Liver (tissue), 9 donors: ENCODE measurements around the gene HCCS. TPM values are rescaled to one million over a fixed set of nuclear protein-coding genes. Genes with fewer than 3 reads are reported as not detected.

Experiments
- DNase-seq: peaks from one replicate; pipeline ENCODE4 v3.0.0-alpha.2; 2017; ENCODE audit warnings: low spot score
- H3K27ac ChIP-seq, 2 donors: one replicate each; pipeline ENCODE4 v1.7.0; 2013; ENCODE audit warnings: inconsistent platforms in 2 of 2, low read length in 2 of 2, control low read depth in 1 of 2, low read depth in 1 of 2, mild to moderate bottlenecking in 1 of 2
- H3K27me3 ChIP-seq, 4 donors: one replicate each; pipeline versions ENCODE4 v1.6.1 to v1.7.0; 2013; ENCODE audit warnings: low read length in 3 of 4, inconsistent platforms in 1 of 4, mild to moderate bottlenecking in 1 of 4, moderate library complexity in 1 of 4; ENCODE audit not compliant: control insufficient read depth in 4 of 4, insufficient read depth in 4 of 4
- H3K36me3 ChIP-seq, 4 donors: one replicate each; pipeline versions ENCODE4 v1.6.1 to v1.7.0; 2013; ENCODE audit warnings: low read length in 3 of 4, mild to moderate bottlenecking in 3 of 4, low read depth in 1 of 4, moderate library complexity in 1 of 4; ENCODE audit not compliant: control insufficient read depth in 4 of 4, insufficient read depth in 3 of 4
- H3K4me1 ChIP-seq, 4 donors: one replicate each; pipeline versions ENCODE4 v1.6.1 to v1.7.0; 2013; ENCODE audit warnings: low read length in 3 of 4, mild to moderate bottlenecking in 3 of 4, moderate library complexity in 1 of 4; ENCODE audit not compliant: control insufficient read depth in 4 of 4, insufficient read depth in 4 of 4
- H3K4me3 ChIP-seq, 3 donors: one replicate each; pipeline versions ENCODE4 v1.6.1 to v1.7.0; 2013; ENCODE audit warnings: low read length in 3 of 3, control low read depth in 1 of 3, low read depth in 1 of 3, mild to moderate bottlenecking in 1 of 3
- H3K9ac ChIP-seq, 2 donors: one replicate each; pipeline ENCODE4 v1.7.0; 2013; ENCODE audit warnings: low read length in 2 of 2, mild to moderate bottlenecking in 2 of 2, moderate library complexity in 2 of 2, control low read depth in 1 of 2, low read depth in 1 of 2
- H3K9me3 ChIP-seq, 4 donors: one replicate each; pipeline versions ENCODE4 v1.6.1 to v1.7.0; 2013; ENCODE audit warnings: low read length in 3 of 4; ENCODE audit not compliant: control insufficient read depth in 4 of 4
- EGR1 ChIP-seq, 2 donors: IDR thresholded peaks; 2 replicates each; pipeline ENCODE4 v1.6.1; 2016 to 2018; ENCODE audit warnings: antibody characterized with exemption in 2 of 2, low read depth in 2 of 2
- FOXA1 ChIP-seq: IDR thresholded peaks from 2 replicates; pipeline ENCODE4 v1.6.1; 2016; ENCODE audit warnings: antibody characterized with exemption
- FOXA2 ChIP-seq: IDR thresholded peaks from 2 replicates; pipeline ENCODE4 v1.6.1; 2016; ENCODE audit warnings: antibody characterized with exemption
- GABPA ChIP-seq, 2 donors: IDR thresholded peaks in 1 of 2; conservative IDR thresholded peaks in 1 of 2; 2 replicates each; pipeline ENCODE4 v1.6.1; 2016; ENCODE audit warnings: antibody characterized with exemption in 2 of 2, mild to moderate bottlenecking in 1 of 2, moderate library complexity in 1 of 2
- HNF4A ChIP-seq, 2 donors: conservative IDR thresholded peaks; 2 replicates each; pipeline ENCODE4 v1.6.1; 2016; ENCODE audit warnings: antibody characterized with exemption in 2 of 2, mild to moderate bottlenecking in 2 of 2
- HNF4G ChIP-seq: IDR thresholded peaks from 2 replicates; pipeline ENCODE4 v1.6.1; 2016; ENCODE audit warnings: antibody characterized with exemption
- JUND ChIP-seq, 2 donors: IDR thresholded peaks; 2 replicates each; pipeline ENCODE4 v1.6.1; 2016; ENCODE audit warnings: antibody characterized with exemption in 2 of 2
- NR2F2 ChIP-seq: IDR thresholded peaks from 2 replicates; pipeline ENCODE4 v1.6.1; 2016; ENCODE audit warnings: antibody characterized with exemption
- RAD21 ChIP-seq, 2 donors: IDR thresholded peaks; 2 replicates each; pipeline ENCODE4 v1.6.1; 2016; ENCODE audit warnings: antibody characterized with exemption in 2 of 2, mild to moderate bottlenecking in 2 of 2
- RXRA ChIP-seq, 2 donors: IDR thresholded peaks; 2 replicates each; pipeline ENCODE4 v1.6.1; 2017 to 2018; ENCODE audit warnings: antibody characterized with exemption in 2 of 2, mild to moderate bottlenecking in 1 of 2
- SP1 ChIP-seq: IDR thresholded peaks from 2 replicates; pipeline ENCODE4 v1.6.1; 2018; ENCODE audit warnings: antibody characterized with exemption, mild to moderate bottlenecking
- TAF1 ChIP-seq: conservative IDR thresholded peaks from 2 replicates; pipeline ENCODE4 v1.6.1; 2016; ENCODE audit warnings: antibody characterized with exemption, mild to moderate bottlenecking
- YY1 ChIP-seq: IDR thresholded peaks from 2 replicates; pipeline ENCODE4 v1.6.1; 2016; ENCODE audit warnings: antibody characterized with exemption, mild to moderate bottlenecking
- WGBS: extraction: QIAGEN DNeasy Blood & Tissue Kit; methylation state at CpG from one replicate; pipeline ENCODE4 v1.1.7; 2013; 5-methylcytosine and 5-hydroxymethylcytosine counted together
- polyA plus RNA-seq, 2 donors: library from polyadenylated mRNA; stranded (reverse) in 1 of 2; unstranded in 1 of 2; fragments of 200-250 nt in 1 of 2; fragments of >200 nt in 1 of 2; fragmentation: Nextera tagmentation in 1 of 2; extraction: Ambion mirVana in 1 of 2; gene quantifications; one replicate each; pipeline versions ENCODE4 v1.2.1 to v1.2.3, GENCODE V29; 2013 to 2015
- total RNA-seq, 2 donors: library from RNA; depleted of rRNA; stranded (reverse); fragments of >200 nt; gene quantifications; one replicate each; pipeline ENCODE4 v1.2.3, GENCODE V29; 2014
- TF ChIP-seq, protein P1 (sequence below): IDR thresholded peaks from 2 replicates; pipeline ENCODE4 v1.6.1; 2016; ENCODE audit warnings: antibody characterized with exemption
- TF ChIP-seq, protein P2 (sequence below): IDR thresholded peaks from 2 replicates; pipeline ENCODE4 v1.6.1; 2016; ENCODE audit warnings: antibody characterized with exemption
- TF ChIP-seq, protein P3 (sequence below): IDR thresholded peaks from 2 replicates; pipeline ENCODE4 v1.6.1; 2016; ENCODE audit warnings: antibody characterized with exemption, mild to moderate bottlenecking
- TF ChIP-seq, protein P4 (sequence below): fragments of 150-350 bp; IDR thresholded peaks from 2 replicates; pipeline ENCODE4 v1.5.1; 2017; ENCODE audit warnings: improper control_type of control experiment, low read depth, low read length; ENCODE audit not compliant: missing input control
- TF ChIP-seq, protein P5 (sequence below): IDR thresholded peaks from 2 replicates; pipeline ENCODE4 v1.6.1; 2016; ENCODE audit warnings: antibody characterized with exemption
- donor health status: healthy.
- donor health status: healthy.
- donor health status: healthy.
- donor health status: healthy.
- donor health status: healthy.

The HCCS gene
- total and polyA plus RNA-seq, 4 donors, result 11.2 to 16.0 (median 14.3) TPM

DNA sequence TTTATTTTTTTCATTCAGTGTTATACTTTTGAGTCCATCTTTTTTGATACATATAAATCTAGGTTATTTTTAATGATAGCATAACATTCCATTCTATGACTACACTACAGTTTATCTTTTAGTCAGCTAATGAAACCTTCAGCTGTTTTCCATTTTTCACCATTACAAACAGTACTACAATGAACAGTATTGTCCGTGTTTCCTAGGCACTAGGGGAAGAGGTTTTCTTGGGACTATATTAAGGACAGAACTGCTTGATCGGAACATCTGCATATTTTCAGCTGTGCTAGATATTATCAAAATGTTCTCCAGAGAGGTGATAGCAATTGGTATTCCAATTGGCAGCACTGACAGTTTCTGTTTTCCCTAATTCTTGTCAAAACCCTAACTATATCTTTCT lies 44.3 kb upstream of the HCCS start:
- TF ChIP-seq, protein P1, sequence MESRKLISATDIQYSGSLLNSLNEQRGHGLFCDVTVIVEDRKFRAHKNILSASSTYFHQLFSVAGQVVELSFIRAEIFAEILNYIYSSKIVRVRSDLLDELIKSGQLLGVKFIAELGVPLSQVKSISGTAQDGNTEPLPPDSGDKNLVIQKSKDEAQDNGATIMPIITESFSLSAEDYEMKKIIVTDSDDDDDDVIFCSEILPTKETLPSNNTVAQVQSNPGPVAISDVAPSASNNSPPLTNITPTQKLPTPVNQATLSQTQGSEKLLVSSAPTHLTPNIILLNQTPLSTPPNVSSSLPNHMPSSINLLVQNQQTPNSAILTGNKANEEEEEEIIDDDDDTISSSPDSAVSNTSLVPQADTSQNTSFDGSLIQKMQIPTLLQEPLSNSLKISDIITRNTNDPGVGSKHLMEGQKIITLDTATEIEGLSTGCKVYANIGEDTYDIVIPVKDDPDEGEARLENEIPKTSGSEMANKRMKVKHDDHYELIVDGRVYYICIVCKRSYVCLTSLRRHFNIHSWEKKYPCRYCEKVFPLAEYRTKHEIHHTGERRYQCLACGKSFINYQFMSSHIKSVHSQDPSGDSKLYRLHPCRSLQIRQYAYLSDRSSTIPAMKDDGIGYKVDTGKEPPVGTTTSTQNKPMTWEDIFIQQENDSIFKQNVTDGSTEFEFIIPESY, result no peak
- TF ChIP-seq YY1 (no peak), RAD21 (IDR thresholded peaks at IDR 0.05) (no peak), NR2F2 (no peak), SP1 (no peak), TAF1 (no peak), FOXA1 (no peak), RXRA (IDR thresholded peaks at IDR 0.05) (no peak), HNF4A (conservative IDR thresholded peaks at IDR 0.05) (no peak), EGR1 (IDR thresholded peaks at IDR 0.05; ENCODE audit: low read depth in 2 of 2) (no peak), JUND (IDR thresholded peaks at IDR 0.05) (no peak), GABPA (IDR thresholded peaks at IDR 0.05 in 1 of 2, conservative IDR thresholded peaks at IDR 0.05 in 1 of 2) (no peak), FOXA2 (no peak), HNF4G (no peak)
- TF ChIP-seq, protein P2, sequence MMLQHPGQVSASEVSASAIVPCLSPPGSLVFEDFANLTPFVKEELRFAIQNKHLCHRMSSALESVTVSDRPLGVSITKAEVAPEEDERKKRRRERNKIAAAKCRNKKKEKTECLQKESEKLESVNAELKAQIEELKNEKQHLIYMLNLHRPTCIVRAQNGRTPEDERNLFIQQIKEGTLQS, result no peak
- TF ChIP-seq, protein P3, sequence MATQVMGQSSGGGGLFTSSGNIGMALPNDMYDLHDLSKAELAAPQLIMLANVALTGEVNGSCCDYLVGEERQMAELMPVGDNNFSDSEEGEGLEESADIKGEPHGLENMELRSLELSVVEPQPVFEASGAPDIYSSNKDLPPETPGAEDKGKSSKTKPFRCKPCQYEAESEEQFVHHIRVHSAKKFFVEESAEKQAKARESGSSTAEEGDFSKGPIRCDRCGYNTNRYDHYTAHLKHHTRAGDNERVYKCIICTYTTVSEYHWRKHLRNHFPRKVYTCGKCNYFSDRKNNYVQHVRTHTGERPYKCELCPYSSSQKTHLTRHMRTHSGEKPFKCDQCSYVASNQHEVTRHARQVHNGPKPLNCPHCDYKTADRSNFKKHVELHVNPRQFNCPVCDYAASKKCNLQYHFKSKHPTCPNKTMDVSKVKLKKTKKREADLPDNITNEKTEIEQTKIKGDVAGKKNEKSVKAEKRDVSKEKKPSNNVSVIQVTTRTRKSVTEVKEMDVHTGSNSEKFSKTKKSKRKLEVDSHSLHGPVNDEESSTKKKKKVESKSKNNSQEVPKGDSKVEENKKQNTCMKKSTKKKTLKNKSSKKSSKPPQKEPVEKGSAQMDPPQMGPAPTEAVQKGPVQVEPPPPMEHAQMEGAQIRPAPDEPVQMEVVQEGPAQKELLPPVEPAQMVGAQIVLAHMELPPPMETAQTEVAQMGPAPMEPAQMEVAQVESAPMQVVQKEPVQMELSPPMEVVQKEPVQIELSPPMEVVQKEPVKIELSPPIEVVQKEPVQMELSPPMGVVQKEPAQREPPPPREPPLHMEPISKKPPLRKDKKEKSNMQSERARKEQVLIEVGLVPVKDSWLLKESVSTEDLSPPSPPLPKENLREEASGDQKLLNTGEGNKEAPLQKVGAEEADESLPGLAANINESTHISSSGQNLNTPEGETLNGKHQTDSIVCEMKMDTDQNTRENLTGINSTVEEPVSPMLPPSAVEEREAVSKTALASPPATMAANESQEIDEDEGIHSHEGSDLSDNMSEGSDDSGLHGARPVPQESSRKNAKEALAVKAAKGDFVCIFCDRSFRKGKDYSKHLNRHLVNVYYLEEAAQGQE, result no peak
- TF ChIP-seq, protein P4, sequence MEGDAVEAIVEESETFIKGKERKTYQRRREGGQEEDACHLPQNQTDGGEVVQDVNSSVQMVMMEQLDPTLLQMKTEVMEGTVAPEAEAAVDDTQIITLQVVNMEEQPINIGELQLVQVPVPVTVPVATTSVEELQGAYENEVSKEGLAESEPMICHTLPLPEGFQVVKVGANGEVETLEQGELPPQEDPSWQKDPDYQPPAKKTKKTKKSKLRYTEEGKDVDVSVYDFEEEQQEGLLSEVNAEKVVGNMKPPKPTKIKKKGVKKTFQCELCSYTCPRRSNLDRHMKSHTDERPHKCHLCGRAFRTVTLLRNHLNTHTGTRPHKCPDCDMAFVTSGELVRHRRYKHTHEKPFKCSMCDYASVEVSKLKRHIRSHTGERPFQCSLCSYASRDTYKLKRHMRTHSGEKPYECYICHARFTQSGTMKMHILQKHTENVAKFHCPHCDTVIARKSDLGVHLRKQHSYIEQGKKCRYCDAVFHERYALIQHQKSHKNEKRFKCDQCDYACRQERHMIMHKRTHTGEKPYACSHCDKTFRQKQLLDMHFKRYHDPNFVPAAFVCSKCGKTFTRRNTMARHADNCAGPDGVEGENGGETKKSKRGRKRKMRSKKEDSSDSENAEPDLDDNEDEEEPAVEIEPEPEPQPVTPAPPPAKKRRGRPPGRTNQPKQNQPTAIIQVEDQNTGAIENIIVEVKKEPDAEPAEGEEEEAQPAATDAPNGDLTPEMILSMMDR, result no peak
- TF ChIP-seq, protein P5, sequence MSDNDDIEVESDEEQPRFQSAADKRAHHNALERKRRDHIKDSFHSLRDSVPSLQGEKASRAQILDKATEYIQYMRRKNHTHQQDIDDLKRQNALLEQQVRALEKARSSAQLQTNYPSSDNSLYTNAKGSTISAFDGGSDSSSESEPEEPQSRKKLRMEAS, result no peak
- no peak for DNase-seq
- Histone ChIP-seq H3K27me3 (peaks cover 0 to 2% (median 0%) of the 10 kb centered on the region in 4 donors), H3K36me3 (no peaks in the 10 kb centered on the region), H3K4me1 (no peaks in the 10 kb centered on the region), H3K9me3 (no peaks in the 10 kb centered on the region), H3K4me3 (no peak overlapping the region), H3K9ac (no peak overlapping the region), H3K27ac (no peak overlapping the region)
- WGBS, result 95% methylated on average over 2 of the region's 2 CpGs
